WTC11 (cell line): ENCODE measurements around the gene CACNA2D3. TPM values are rescaled to one million over a fixed set of nuclear protein-coding genes. Genes with fewer than 3 reads are reported as not detected.

ENCODE experiments used
- ATAC-seq: fragments of 200-7000 bp; cut with Tn5 transposase; 2 replicates; pipeline ENCODE4 v1.10.0; 2021; ENCODE audit warnings: mild to moderate bottlenecking, moderate library complexity
- CTCF ChIA-PET: fragments of 300-600 bp; sonication (Branson Sonifier 250); formaldehyde crosslinking; loops from one replicate; lab custom pipeline; 2021; ENCODE audit warnings: antibody characterized with exemption; lab: Charles Lee
- POLR2A ChIA-PET: fragments of 350-600 bp; sonication (Branson Sonifier 250); formaldehyde crosslinking; loops from one replicate; lab custom pipeline; 2021; ENCODE audit warnings: antibody characterized with exemption; lab: Charles Lee
- DNase-seq: peaks from one replicate; pipeline ENCODE4 v3.0.0; 2021; ENCODE audit warnings: low spot score
- H3K27ac Mint-ChIP-seq: 2 replicates; pipeline ENCODE4 v1.8.0; 2021; ENCODE audit warnings: mixed read lengths
- H3K27me3 Mint-ChIP-seq: 2 replicates; pipeline ENCODE4 v1.8.0; 2021; ENCODE audit warnings: low read depth, mild to moderate bottlenecking, moderate library complexity, mixed read lengths
- H3K36me3 Mint-ChIP-seq: 2 replicates; pipeline ENCODE4 v1.8.0; 2021; ENCODE audit warnings: mixed read lengths
- H3K4me1 Mint-ChIP-seq: 2 replicates; pipeline ENCODE4 v1.8.0; 2022; ENCODE audit warnings: mixed read lengths
- H3K4me3 Mint-ChIP-seq: 2 replicates; pipeline ENCODE4 v1.8.0; 2021; ENCODE audit warnings: mild to moderate bottlenecking, moderate library complexity, mixed read lengths
- H3K9me3 Mint-ChIP-seq: 2 replicates; pipeline ENCODE4 v1.8.0; 2021; ENCODE audit warnings: mixed read lengths
- AR ChIP-seq: fragments of 250-450 bp; sonication (Bioruptor Pico); IDR thresholded peaks from 2 replicates; pipeline ENCODE4 v1.9.0; 2021; ENCODE audit warnings: mild to moderate bottlenecking
- CTCF ChIP-seq: fragments of 200-600 bp; IDR thresholded peaks from 2 replicates; pipeline ENCODE4 v1.8.0; 2022; ENCODE audit warnings: antibody characterized with exemption
- EMX1 ChIP-seq: fragments of 250-450 bp; sonication (Bioruptor Pico); IDR thresholded peaks from 2 replicates; pipeline ENCODE4 v1.8.0; 2021; ENCODE audit warnings: mild to moderate bottlenecking
- GABPB1 ChIP-seq: sonication (generic); formaldehyde crosslinking; IDR thresholded peaks from 2 replicates; pipeline ENCODE4 v1.8.1; 2023; ENCODE audit warnings: mild to moderate bottlenecking, missing genetic modification reagents
- IRF1 ChIP-seq: sonication (generic); formaldehyde crosslinking; IDR thresholded peaks from 2 replicates; pipeline ENCODE4 v1.8.0; 2023; ENCODE audit warnings: missing genetic modification reagents
- JAZF1 ChIP-seq: fragments of 250-450 bp; sonication (Bioruptor Pico); IDR thresholded peaks from 2 replicates; pipeline ENCODE4 v1.9.0; 2021; ENCODE audit warnings: moderate library complexity, mild to moderate bottlenecking, inconsistent platforms
- MXD4 ChIP-seq: fragments of 250-450 bp; sonication (Bioruptor Pico); IDR thresholded peaks from 2 replicates; pipeline ENCODE4 v1.8.0; 2021; ENCODE audit warnings: mild to moderate bottlenecking, moderate library complexity, borderline replicate concordance
- NR1H2 ChIP-seq: sonication (generic); formaldehyde crosslinking; IDR thresholded peaks from 2 replicates; pipeline ENCODE4 v1.9.0; 2021; ENCODE audit warnings: mild to moderate bottlenecking, moderate library complexity, missing genetic modification reagents
- NR2C2 ChIP-seq: sonication (generic); formaldehyde crosslinking; IDR thresholded peaks from 2 replicates; pipeline ENCODE4 v1.8.0; 2022; ENCODE audit warnings: mild to moderate bottlenecking, missing genetic modification reagents
- NR3C1 ChIP-seq: sonication (generic); formaldehyde crosslinking; conservative IDR thresholded peaks from 2 replicates; pipeline ENCODE4 v1.8.1; 2023; ENCODE audit warnings: low read depth, mild to moderate bottlenecking, missing genetic modification reagents
- PRDM15 ChIP-seq: sonication (generic); formaldehyde crosslinking; IDR thresholded peaks from 2 replicates; pipeline ENCODE4 v1.8.0; 2022; ENCODE audit warnings: missing genetic modification reagents
- RELA ChIP-seq: sonication (generic); formaldehyde crosslinking; IDR thresholded peaks from 2 replicates; pipeline ENCODE4 v1.8.1; 2022; ENCODE audit warnings: missing genetic modification reagents, mild to moderate bottlenecking, borderline replicate concordance
- SMAD4 ChIP-seq: sonication (generic); formaldehyde crosslinking; IDR thresholded peaks from 2 replicates; pipeline ENCODE4 v1.8.0; 2022; ENCODE audit warnings: mild to moderate bottlenecking, missing genetic modification reagents
- SOX15 ChIP-seq: fragments of 250-450 bp; sonication (Bioruptor Pico); IDR thresholded peaks from 2 replicates; pipeline ENCODE4 v1.9.0; 2021; ENCODE audit warnings: mild to moderate bottlenecking
- SP1 ChIP-seq: sonication (generic); formaldehyde crosslinking; conservative IDR thresholded peaks from 2 replicates; pipeline ENCODE4 v1.8.1; 2022; ENCODE audit warnings: missing genetic modification reagents
- TEAD1 ChIP-seq: sonication (generic); formaldehyde crosslinking; IDR thresholded peaks from 2 replicates; pipeline ENCODE4 v1.8.0; 2022; ENCODE audit warnings: mild to moderate bottlenecking, missing genetic modification reagents
- ZMAT4 ChIP-seq: fragments of 250-450 bp; sonication (Bioruptor Pico); IDR thresholded peaks from 2 replicates; pipeline ENCODE4 v1.9.0; 2021; ENCODE audit warnings: mild to moderate bottlenecking
- ZNF121 ChIP-seq: sonication (generic); formaldehyde crosslinking; IDR thresholded peaks from 2 replicates; pipeline ENCODE4 v1.8.0; 2023; ENCODE audit warnings: missing genetic modification reagents
- ZNF423 ChIP-seq: fragments of 250-450 bp; sonication (Bioruptor Pico); IDR thresholded peaks from 2 replicates; pipeline ENCODE4 v2.1.2; 2022; ENCODE audit warnings: mild to moderate bottlenecking, moderate library complexity
- total RNA-seq: library from RNA; stranded (reverse); gene quantifications from 3 replicates; pipeline ENCODE4 v1.2.3, GENCODE V29; 2021
- TF ChIP-seq, protein P1 (sequence below): sonication (generic); formaldehyde crosslinking; conservative IDR thresholded peaks from 2 replicates; pipeline ENCODE4 v1.8.1; 2022; ENCODE audit warnings: mild to moderate bottlenecking, missing genetic modification reagents
- TF ChIP-seq, protein P2 (sequence below): sonication (generic); formaldehyde crosslinking; IDR thresholded peaks from 2 replicates; pipeline ENCODE4 v1.8.0; 2023; ENCODE audit warnings: missing genetic modification reagents, mild to moderate bottlenecking, borderline replicate concordance
- TF ChIP-seq, protein P3 (sequence below): fragments of 250-450 bp; sonication (Bioruptor Pico); IDR thresholded peaks from 2 replicates; pipeline ENCODE4 v2.1.2; 2022; ENCODE audit warnings: mild to moderate bottlenecking, moderate library complexity

The CACNA2D3 gene
- total RNA-seq, 1 experiment from 2014 or later, result 5.0 TPM

DNA sequence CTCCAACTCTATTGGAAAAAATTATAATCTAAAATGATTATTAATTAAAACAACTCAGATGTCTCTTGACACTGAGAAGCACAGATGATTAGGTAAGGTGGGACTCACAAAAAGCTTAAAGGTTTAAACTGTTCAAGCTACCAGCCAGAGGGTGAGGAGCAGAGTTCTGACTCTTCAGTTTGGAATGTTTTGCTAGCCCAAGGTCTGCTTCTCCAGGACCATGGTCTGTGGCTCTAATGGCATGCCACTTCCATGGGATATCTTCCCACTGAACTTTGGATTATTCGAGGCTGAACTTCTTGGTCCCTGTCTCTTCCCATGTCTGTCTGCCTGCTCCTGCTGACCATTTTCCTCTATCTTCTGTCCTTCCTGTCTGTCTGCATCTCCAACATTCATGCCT lies 49.2 kb downstream of the CACNA2D3 start:
- Mint-ChIP-seq H3K9me3 (peaks cover 5% of the 10 kb centered on the region), H3K27ac (no peak overlapping the region), H3K27me3 (no peaks in the 10 kb centered on the region), H3K4me3 (no peak overlapping the region), H3K36me3 (no peaks in the 10 kb centered on the region)
- no peak for ATAC-seq
- POLR2A ChIA-PET, result no interaction called here
- CTCF ChIA-PET, result no interaction called here
- TF ChIP-seq TEAD1 (CRISPR knock-in tag) (no peak), RELA (CRISPR knock-in tag) (no peak), SMAD4 (CRISPR knock-in tag) (no peak), SOX15 (CRISPR knock-in tag) (no peak), IRF1 (CRISPR knock-in tag) (no peak), NR2C2 (CRISPR knock-in tag) (no peak), SP1 (no peak), GABPB1 (no peak), JAZF1 (CRISPR knock-in tag) (no peak), MXD4 (no peak), EMX1 (CRISPR knock-in tag) (no peak)
- TF ChIP-seq, all 79 proteins: peak for 0
- DNase-seq, result no peak
- peaks cover 14% of the 10 kb centered on the region for H3K4me1 Mint-ChIP-seq

- POLR2A ChIA-PET, result no interaction called here
- Mint-ChIP-seq H3K27me3 (no peaks in the 10 kb centered on the region), H3K9me3 (0 out of 2 replicates have a peak, but pooled peaks cover 3% of the 10 kb centered on the region), H3K36me3 (no peaks in the 10 kb centered on the region), H3K27ac (no peak overlapping the region), H3K4me1 (peaks cover 14% of the 10 kb centered on the region), H3K4me3 (no peak overlapping the region)
- ATAC-seq (no peak), DNase-seq (no peak)
- CTCF ChIA-PET, result no interaction called here
- TF ChIP-seq ZMAT4 (CRISPR knock-in tag) (no peak), NR1H2 (CRISPR knock-in tag) (no peak), ZNF423 (CRISPR knock-in tag) (no peak), CTCF (no peak), MXD4 (no peak), NR3C1 (CRISPR knock-in tag) (no peak), ZNF121 (no peak), AR (no peak), PRDM15 (no peak)
- TF ChIP-seq, protein P1, sequence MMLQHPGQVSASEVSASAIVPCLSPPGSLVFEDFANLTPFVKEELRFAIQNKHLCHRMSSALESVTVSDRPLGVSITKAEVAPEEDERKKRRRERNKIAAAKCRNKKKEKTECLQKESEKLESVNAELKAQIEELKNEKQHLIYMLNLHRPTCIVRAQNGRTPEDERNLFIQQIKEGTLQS (CRISPR knock-in tag), result no peak
- TF ChIP-seq, protein P2, sequence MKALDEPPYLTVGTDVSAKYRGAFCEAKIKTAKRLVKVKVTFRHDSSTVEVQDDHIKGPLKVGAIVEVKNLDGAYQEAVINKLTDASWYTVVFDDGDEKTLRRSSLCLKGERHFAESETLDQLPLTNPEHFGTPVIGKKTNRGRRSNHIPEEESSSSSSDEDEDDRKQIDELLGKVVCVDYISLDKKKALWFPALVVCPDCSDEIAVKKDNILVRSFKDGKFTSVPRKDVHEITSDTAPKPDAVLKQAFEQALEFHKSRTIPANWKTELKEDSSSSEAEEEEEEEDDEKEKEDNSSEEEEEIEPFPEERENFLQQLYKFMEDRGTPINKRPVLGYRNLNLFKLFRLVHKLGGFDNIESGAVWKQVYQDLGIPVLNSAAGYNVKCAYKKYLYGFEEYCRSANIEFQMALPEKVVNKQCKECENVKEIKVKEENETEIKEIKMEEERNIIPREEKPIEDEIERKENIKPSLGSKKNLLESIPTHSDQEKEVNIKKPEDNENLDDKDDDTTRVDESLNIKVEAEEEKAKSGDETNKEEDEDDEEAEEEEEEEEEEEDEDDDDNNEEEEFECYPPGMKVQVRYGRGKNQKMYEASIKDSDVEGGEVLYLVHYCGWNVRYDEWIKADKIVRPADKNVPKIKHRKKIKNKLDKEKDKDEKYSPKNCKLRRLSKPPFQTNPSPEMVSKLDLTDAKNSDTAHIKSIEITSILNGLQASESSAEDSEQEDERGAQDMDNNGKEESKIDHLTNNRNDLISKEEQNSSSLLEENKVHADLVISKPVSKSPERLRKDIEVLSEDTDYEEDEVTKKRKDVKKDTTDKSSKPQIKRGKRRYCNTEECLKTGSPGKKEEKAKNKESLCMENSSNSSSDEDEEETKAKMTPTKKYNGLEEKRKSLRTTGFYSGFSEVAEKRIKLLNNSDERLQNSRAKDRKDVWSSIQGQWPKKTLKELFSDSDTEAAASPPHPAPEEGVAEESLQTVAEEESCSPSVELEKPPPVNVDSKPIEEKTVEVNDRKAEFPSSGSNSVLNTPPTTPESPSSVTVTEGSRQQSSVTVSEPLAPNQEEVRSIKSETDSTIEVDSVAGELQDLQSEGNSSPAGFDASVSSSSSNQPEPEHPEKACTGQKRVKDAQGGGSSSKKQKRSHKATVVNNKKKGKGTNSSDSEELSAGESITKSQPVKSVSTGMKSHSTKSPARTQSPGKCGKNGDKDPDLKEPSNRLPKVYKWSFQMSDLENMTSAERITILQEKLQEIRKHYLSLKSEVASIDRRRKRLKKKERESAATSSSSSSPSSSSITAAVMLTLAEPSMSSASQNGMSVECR (CRISPR knock-in tag), result no peak
- TF ChIP-seq, protein P3, sequence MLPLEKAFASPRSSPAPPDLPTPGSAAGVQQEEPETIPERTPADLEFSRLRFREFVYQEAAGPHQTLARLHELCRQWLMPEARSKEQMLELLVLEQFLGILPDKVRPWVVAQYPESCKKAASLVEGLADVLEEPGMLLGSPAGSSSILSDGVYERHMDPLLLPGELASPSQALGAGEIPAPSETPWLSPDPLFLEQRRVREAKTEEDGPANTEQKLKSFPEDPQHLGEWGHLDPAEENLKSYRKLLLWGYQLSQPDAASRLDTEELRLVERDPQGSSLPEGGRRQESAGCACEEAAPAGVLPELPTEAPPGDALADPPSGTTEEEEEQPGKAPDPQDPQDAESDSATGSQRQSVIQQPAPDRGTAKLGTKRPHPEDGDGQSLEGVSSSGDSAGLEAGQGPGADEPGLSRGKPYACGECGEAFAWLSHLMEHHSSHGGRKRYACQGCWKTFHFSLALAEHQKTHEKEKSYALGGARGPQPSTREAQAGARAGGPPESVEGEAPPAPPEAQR (CRISPR knock-in tag), result no peak
These were observed 49.6 kb downstream of the CACNA2D3 start for GRCh38 chr3:54171951-54172350.
